Measurements from ENCODE around the gene CFAP58.

Gene CFAP58

GRCh38 chr10:104376784-104377300 is 23.2 kb downstream of the CFAP58 start:
- no peak for DNase-seq

- no peak for DNase-seq
Observed at GRCh38 chr10:104380336-104380735, 26.7 kb downstream of the CFAP58 start.

GRCh38 chr10:104387130-104387888 is 33.7 kb downstream of the CFAP58 start:
- peak in 1 of 2 donors; percentile 25 for DNase-seq

GRCh38 chr10:104388830-104389229 is 35.2 kb downstream of the CFAP58 start:
- no peak for DNase-seq

- DNase-seq: no peak
Observed at GRCh38 chr10:104391150-104391968, 37.7 kb downstream of the CFAP58 start.

GRCh38 chr10:104391969-104392296 is 38.3 kb downstream of the CFAP58 start:
- DNase-seq: no peak

- DNase-seq: no peak
Observed at GRCh38 chr10:104393387-104393786, 39.8 kb downstream of the CFAP58 start.

- DNase-seq: no peak
Observed at GRCh38 chr10:104396581-104396980, 42.9 kb downstream of the CFAP58 start.

GRCh38 chr10:104403636-104404035 is 50.0 kb downstream of the CFAP58 start:
- no peak for DNase-seq

- peak in 1 of 2 donors; percentile 25 for DNase-seq
Observed at GRCh38 chr10:104406715-104407650, 53.4 kb downstream of the CFAP58 start.

GRCh38 chr10:104413528-104413927 is 59.9 kb downstream of the CFAP58 start:
- no peak for DNase-seq

- no peak for DNase-seq
Observed at GRCh38 chr10:104415526-104416165, 62.0 kb downstream of the CFAP58 start.

- no peak for DNase-seq
Observed at GRCh38 chr10:104416851-104417250, 63.2 kb downstream of the CFAP58 start.

GRCh38 chr10:104417637-104418292 is 64.1 kb downstream of the CFAP58 start:
- DNase-seq: no peak

- no peak for DNase-seq
Observed at GRCh38 chr10:104424719-104425118, 71.1 kb downstream of the CFAP58 start.

- DNase-seq: no peak
Observed at GRCh38 chr10:104427989-104428388, 74.4 kb downstream of the CFAP58 start.

- no peak for DNase-seq
Observed at GRCh38 chr10:104429846-104430245, 76.2 kb downstream of the CFAP58 start.

GRCh38 chr10:104430360-104430759 is 76.7 kb downstream of the CFAP58 start:
- no peak for DNase-seq

GRCh38 chr10:104433669-104434068 is 80.0 kb downstream of the CFAP58 start:
- DNase-seq: no peak

- DNase-seq: no peak
Observed at GRCh38 chr10:104434601-104435000, 81.0 kb downstream of the CFAP58 start.

GRCh38 chr10:104435822-104436221 is 82.2 kb downstream of the CFAP58 start:
- no peak for DNase-seq

GRCh38 chr10:104437226-104437625 is 83.6 kb downstream of the CFAP58 start:
- DNase-seq: no peak

All from CD4-positive, alpha-beta T cell treated with Interferon alpha-2 for 1 hour (primary cell).